ENCODE data around the gene MATN3. TPM values are rescaled to one million over a fixed set of nuclear protein-coding genes. Genes with fewer than 3 reads are reported as not detected.
"Not testable (repeated sequence)": the region's sequence is repeated elsewhere in the genome, so short reads cannot be mapped to it uniquely, and the experiment has no call there.

Gene MATN3
- polyA plus RNA-seq, 1 experiment: 0.92 TPM

- Histone ChIP-seq H3K4me3 (ENCODE audit: low read depth, low read length) (peak overlapping the region; percentile 95), H3K27me3 (ENCODE audit: control insufficient read depth, insufficient read depth, low read length) (no peaks in the 10 kb centered on the region), H3K36me3 (ENCODE audit: control insufficient read depth, insufficient read depth, low read length) (no peaks in the 10 kb centered on the region)
- TF ChIP-seq CTCF (IDR thresholded peaks at IDR 0.05; ENCODE audit: insufficient read depth, low read depth, low read length): no peak
- CTCF ChIA-PET: interaction anchor here (1.0 to 2.1 kb wide), 7 partner anchors 9 to 46 kb away, joined by 3 to 9 read pairs (median 5); no protein-coding TSS in a partner anchor
- POLR2A ChIA-PET: interaction anchor here (0.7 kb wide), 1 partner anchor 115 kb away, joined by 3 read pairs; no protein-coding TSS in a partner anchor
- no peak for DNase-seq (ENCODE audit: low read depth)
Measured at GRCh38 chr2:20048488-20049448, 36.3 kb upstream of the MATN3 start.

- POLR2A ChIA-PET: interaction anchor here (0.6 kb wide), 1 partner anchor 32 kb away, joined by 3 read pairs; no protein-coding TSS in a partner anchor
- CTCF ChIA-PET: interaction anchor here (1.3 to 2.9 kb wide), 3 partner anchors 30 to 48 kb away, joined by 4 to 12 read pairs (median 6); no protein-coding TSS in a partner anchor
- not testable (repeated sequence) for H3K27me3 ChIP-seq (ENCODE audit: control insufficient read depth, insufficient read depth, low read length); DNase-seq (ENCODE audit: low read depth); H3K4me3 ChIP-seq (ENCODE audit: low read depth, low read length); H3K36me3 ChIP-seq (ENCODE audit: control insufficient read depth, insufficient read depth, low read length)
Measured at GRCh38 chr2:20045712-20046292, 33.3 kb upstream of the MATN3 start.

GRCh38 chr2:20044778-20045177 lies 32.3 kb upstream of the MATN3 start:
- TF ChIP-seq CTCF (IDR thresholded peaks at IDR 0.05; ENCODE audit: insufficient read depth, low read depth, low read length): no peak
- POLR2A ChIA-PET: no interaction called here
- DNase-seq (ENCODE audit: low read depth): no peak
- Histone ChIP-seq H3K27me3 (ENCODE audit: control insufficient read depth, insufficient read depth, low read length) (no peaks in the 10 kb centered on the region), H3K4me3 (ENCODE audit: low read depth, low read length) (no peak overlapping the region), H3K36me3 (ENCODE audit: control insufficient read depth, insufficient read depth, low read length) (peaks cover 2% of the 10 kb centered on the region)
- CTCF ChIA-PET: interaction anchor here (1.3 to 2.9 kb wide), 3 partner anchors 29 to 49 kb away, joined by 6 to 12 read pairs (median 11); no protein-coding TSS in a partner anchor

- DNase-seq (ENCODE audit: low read depth): no peak
- CTCF ChIA-PET: interaction anchor here (1.7 to 2.3 kb wide), 2 partner anchors 19 to 52 kb away, joined by 4 to 11 read pairs; no protein-coding TSS in a partner anchor
- no peak for TF ChIP-seq CTCF (IDR thresholded peaks at IDR 0.05; ENCODE audit: insufficient read depth, low read depth, low read length)
- Histone ChIP-seq H3K27me3 (ENCODE audit: control insufficient read depth, insufficient read depth, low read length) (no peaks in the 10 kb centered on the region), H3K36me3 (ENCODE audit: control insufficient read depth, insufficient read depth, low read length) (peaks cover 7% of the 10 kb centered on the region), H3K4me3 (ENCODE audit: low read depth, low read length) (no peak overlapping the region)
- POLR2A ChIA-PET: no interaction called here
Measured at GRCh38 chr2:20042531-20042930, 30.1 kb upstream of the MATN3 start.

- H3K4me3 ChIP-seq (ENCODE audit: low read depth, low read length): no peak overlapping the region
- ChIA-PET POLR2A (no interaction called here), CTCF (interaction anchor here (0.6 to 1.7 kb wide), 3 partner anchors 8 to 54 kb away, joined by 3 to 5 read pairs (median 4); no protein-coding TSS in a partner anchor)
- peaks cover 12% of the 10 kb centered on the region for H3K36me3 ChIP-seq (ENCODE audit: control insufficient read depth, insufficient read depth, low read length)
- no peaks in the 10 kb centered on the region for H3K27me3 ChIP-seq (ENCODE audit: control insufficient read depth, insufficient read depth, low read length)
- no peak for DNase-seq (ENCODE audit: low read depth)
- TF ChIP-seq CTCF (IDR thresholded peaks at IDR 0.05; ENCODE audit: insufficient read depth, low read depth, low read length): no peak
Measured at GRCh38 chr2:20040489-20041172, 28.2 kb upstream of the MATN3 start.

Data from BJ (cell line).